GM23338 (cell line): Measurements from ENCODE around the gene FBXW8. TPM values are rescaled to one million over a fixed set of nuclear protein-coding genes. Genes with fewer than 3 reads are reported as not detected.

Source experiments
- ATAC-seq: fragments of 200-7000 bp; cut with Tn5 transposase; 3 replicates; pipeline ENCODE4 v1.9.1; 2020
- DNase-seq: peaks from one replicate; pipeline ENCODE4 v3.0.0-alpha.2; 2015; ENCODE audit warnings: low spot score
- H2AFZ ChIP-seq: fragments of 200-600 bp; sonication (generic); 2 replicates; pipeline ENCODE4 v1.8.0; 2016; ENCODE audit warnings: antibody characterized with exemption, mild to moderate bottlenecking, moderate library complexity
- H3F3A ChIP-seq: fragments of 200-600 bp; sonication (generic); replicated peaks from 2 replicates; pipeline ENCODE4 v1.8.0; 2017; ENCODE audit warnings: antibody characterized with exemption, mixed run types, low read depth
- H3K27ac ChIP-seq: fragments of 200-600 bp; sonication (generic); 2 replicates; pipeline ENCODE4 v1.6.1; 2016; ENCODE audit warnings: low read depth
- H3K27me3 ChIP-seq: fragments of 200-600 bp; sonication (generic); 2 replicates; pipeline ENCODE4 v1.8.0; 2016; ENCODE audit warnings: mild to moderate bottlenecking, mixed run types, moderate library complexity; ENCODE audit not compliant: insufficient read depth
- H3K36me3 ChIP-seq: fragments of 200-600 bp; sonication (generic); 2 replicates; pipeline ENCODE4 v1.8.0; 2016; ENCODE audit warnings: mild to moderate bottlenecking; ENCODE audit not compliant: insufficient read depth
- H3K4me1 ChIP-seq: fragments of 200-600 bp; sonication (generic); 2 replicates; pipeline ENCODE4 v1.8.0; 2016; ENCODE audit warnings: mild to moderate bottlenecking, moderate library complexity; ENCODE audit not compliant: insufficient read depth
- H3K4me2 ChIP-seq: fragments of 200-600 bp; sonication (generic); 2 replicates; pipeline ENCODE4 v1.7.1; 2017; ENCODE audit warnings: mixed run types
- H3K4me3 ChIP-seq: fragments of 200-600 bp; sonication (generic); 2 replicates; pipeline ENCODE4 v1.6.1; 2016; ENCODE audit warnings: mixed run types
- H3K79me2 ChIP-seq: fragments of 200-600 bp; sonication (generic); replicated peaks from 2 replicates; pipeline ENCODE4 v1.8.0; 2017; ENCODE audit warnings: mild to moderate bottlenecking; ENCODE audit not compliant: insufficient read depth
- H3K9me2 ChIP-seq: fragments of 200-600 bp; sonication (generic); 2 replicates; pipeline ENCODE4 v1.8.0; 2017; ENCODE audit not compliant: insufficient read depth
- H4K20me1 ChIP-seq: fragments of 200-600 bp; sonication (generic); replicated peaks from 2 replicates; pipeline ENCODE4 v1.8.0; 2017; ENCODE audit warnings: mild to moderate bottlenecking; ENCODE audit not compliant: insufficient read depth
- H3K27ac Mint-ChIP-seq: 2 replicates; pipeline ENCODE4 v1.8.0; 2020; ENCODE audit warnings: inconsistent platforms, mild to moderate bottlenecking, moderate library complexity, mixed read lengths
- H3K27me3 Mint-ChIP-seq: 3 replicates; pipeline ENCODE4 v1.8.0; 2022; ENCODE audit warnings: low read depth, mild to moderate bottlenecking, moderate library complexity, mixed read lengths, inconsistent platforms; ENCODE audit not compliant: insufficient read depth, poor library complexity
- H3K36me3 Mint-ChIP-seq: 3 replicates; pipeline ENCODE4 v1.8.0; 2021; ENCODE audit warnings: low read depth, mild to moderate bottlenecking, inconsistent platforms, moderate library complexity, mixed read lengths
- H3K4me1 Mint-ChIP-seq: 3 replicates; pipeline ENCODE4 v1.8.0; 2020; ENCODE audit warnings: mild to moderate bottlenecking, inconsistent platforms, mixed read lengths
- H3K4me3 Mint-ChIP-seq: 3 replicates; pipeline ENCODE4 v1.8.0; 2021; ENCODE audit warnings: moderate library complexity, mild to moderate bottlenecking, inconsistent platforms, mixed read lengths
- H3K9me3 Mint-ChIP-seq: 3 replicates; pipeline ENCODE4 v1.8.0; 2020; ENCODE audit warnings: moderate library complexity, mild to moderate bottlenecking, inconsistent platforms, mixed read lengths
- JUNB ChIP-seq: IDR thresholded peaks from one replicate; pipeline ENCODE4 v1.6.1; 2016; ENCODE audit warnings: antibody characterized with exemption; ENCODE audit not compliant: unreplicated experiment
- POLR2AphosphoS5 ChIP-seq: IDR thresholded peaks from 2 replicates; pipeline ENCODE4 v1.6.1; 2016; ENCODE audit warnings: antibody characterized with exemption, low read depth
- ZNF331 ChIP-seq: fragments of 250-450 bp; sonication (Bioruptor Pico); IDR thresholded peaks from 2 replicates; pipeline ENCODE4 v1.5.0; 2020; ENCODE audit warnings: low read depth, mild to moderate bottlenecking, moderate library complexity
- polyA plus RNA-seq: library from polyadenylated mRNA; unstranded; fragments of >200 nt; fragmentation: Nextera tagmentation; extraction: Ambion mirVana; gene quantifications from 2 replicates; pipeline ENCODE4 v1.2.1, GENCODE V29; 2016
- total RNA-seq: library from RNA; depleted of rRNA; stranded (reverse); fragments of >200 nt; shearing (Covaris generic); gene quantifications from 2 replicates; pipeline ENCODE4 v1.2.3, GENCODE V29; 2014
- TF ChIP-seq, protein P1 (sequence below): fragments of 250-450 bp; sonication (Bioruptor Pico); IDR thresholded peaks from 2 replicates; pipeline ENCODE4 v1.5.0; 2020; ENCODE audit warnings: mild to moderate bottlenecking, moderate library complexity

The FBXW8 gene
- total and polyA plus RNA-seq, 2 experiments from 2014 or later: 4.6 to 13.9 TPM

DNA sequence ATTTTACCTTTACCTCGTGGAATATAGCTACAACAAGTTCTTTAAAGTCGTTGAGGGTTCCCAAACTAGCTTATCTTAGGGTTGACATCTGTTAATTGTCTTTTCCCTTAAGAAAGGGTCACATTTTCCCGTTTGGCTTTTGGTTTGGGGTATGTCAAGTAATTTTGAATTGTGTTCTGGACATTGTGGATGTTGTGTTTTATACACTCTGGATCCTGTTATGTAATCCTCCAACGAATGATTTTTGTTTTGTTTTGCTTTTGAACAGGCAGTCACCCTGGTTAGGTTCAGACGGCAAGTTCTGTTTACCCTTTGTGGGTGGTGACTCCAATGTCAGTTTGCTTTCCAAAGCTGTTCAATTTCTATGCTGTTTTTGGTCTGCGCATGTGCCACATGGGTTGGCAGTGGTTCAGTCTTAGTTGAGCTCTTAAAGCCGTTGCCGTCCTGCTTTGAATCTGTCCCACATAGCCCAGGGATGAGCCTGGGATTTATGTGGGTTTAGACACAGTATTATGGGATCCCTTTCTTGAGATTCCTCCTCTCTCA lies 103.7 kb downstream of the FBXW8 start:
- no peak for DNase-seq
- peaks cover 39% of the 10 kb centered on the region for H3K36me3 Mint-ChIP-seq

More for the DNA sequence above, 103.7 kb downstream of the FBXW8 start:
- no peaks in the 10 kb centered on the region for H3F3A ChIP-seq
- H3K9me3 Mint-ChIP-seq: no peaks in the 10 kb centered on the region
- H2AFZ ChIP-seq: no peak overlapping the region
- no peak for ATAC-seq
- TF ChIP-seq JUNB: no peak
- no peak for TF ChIP-seq POLR2AphosphoS5
- no peak for TF ChIP-seq ZNF331
- TF ChIP-seq, protein P1, sequence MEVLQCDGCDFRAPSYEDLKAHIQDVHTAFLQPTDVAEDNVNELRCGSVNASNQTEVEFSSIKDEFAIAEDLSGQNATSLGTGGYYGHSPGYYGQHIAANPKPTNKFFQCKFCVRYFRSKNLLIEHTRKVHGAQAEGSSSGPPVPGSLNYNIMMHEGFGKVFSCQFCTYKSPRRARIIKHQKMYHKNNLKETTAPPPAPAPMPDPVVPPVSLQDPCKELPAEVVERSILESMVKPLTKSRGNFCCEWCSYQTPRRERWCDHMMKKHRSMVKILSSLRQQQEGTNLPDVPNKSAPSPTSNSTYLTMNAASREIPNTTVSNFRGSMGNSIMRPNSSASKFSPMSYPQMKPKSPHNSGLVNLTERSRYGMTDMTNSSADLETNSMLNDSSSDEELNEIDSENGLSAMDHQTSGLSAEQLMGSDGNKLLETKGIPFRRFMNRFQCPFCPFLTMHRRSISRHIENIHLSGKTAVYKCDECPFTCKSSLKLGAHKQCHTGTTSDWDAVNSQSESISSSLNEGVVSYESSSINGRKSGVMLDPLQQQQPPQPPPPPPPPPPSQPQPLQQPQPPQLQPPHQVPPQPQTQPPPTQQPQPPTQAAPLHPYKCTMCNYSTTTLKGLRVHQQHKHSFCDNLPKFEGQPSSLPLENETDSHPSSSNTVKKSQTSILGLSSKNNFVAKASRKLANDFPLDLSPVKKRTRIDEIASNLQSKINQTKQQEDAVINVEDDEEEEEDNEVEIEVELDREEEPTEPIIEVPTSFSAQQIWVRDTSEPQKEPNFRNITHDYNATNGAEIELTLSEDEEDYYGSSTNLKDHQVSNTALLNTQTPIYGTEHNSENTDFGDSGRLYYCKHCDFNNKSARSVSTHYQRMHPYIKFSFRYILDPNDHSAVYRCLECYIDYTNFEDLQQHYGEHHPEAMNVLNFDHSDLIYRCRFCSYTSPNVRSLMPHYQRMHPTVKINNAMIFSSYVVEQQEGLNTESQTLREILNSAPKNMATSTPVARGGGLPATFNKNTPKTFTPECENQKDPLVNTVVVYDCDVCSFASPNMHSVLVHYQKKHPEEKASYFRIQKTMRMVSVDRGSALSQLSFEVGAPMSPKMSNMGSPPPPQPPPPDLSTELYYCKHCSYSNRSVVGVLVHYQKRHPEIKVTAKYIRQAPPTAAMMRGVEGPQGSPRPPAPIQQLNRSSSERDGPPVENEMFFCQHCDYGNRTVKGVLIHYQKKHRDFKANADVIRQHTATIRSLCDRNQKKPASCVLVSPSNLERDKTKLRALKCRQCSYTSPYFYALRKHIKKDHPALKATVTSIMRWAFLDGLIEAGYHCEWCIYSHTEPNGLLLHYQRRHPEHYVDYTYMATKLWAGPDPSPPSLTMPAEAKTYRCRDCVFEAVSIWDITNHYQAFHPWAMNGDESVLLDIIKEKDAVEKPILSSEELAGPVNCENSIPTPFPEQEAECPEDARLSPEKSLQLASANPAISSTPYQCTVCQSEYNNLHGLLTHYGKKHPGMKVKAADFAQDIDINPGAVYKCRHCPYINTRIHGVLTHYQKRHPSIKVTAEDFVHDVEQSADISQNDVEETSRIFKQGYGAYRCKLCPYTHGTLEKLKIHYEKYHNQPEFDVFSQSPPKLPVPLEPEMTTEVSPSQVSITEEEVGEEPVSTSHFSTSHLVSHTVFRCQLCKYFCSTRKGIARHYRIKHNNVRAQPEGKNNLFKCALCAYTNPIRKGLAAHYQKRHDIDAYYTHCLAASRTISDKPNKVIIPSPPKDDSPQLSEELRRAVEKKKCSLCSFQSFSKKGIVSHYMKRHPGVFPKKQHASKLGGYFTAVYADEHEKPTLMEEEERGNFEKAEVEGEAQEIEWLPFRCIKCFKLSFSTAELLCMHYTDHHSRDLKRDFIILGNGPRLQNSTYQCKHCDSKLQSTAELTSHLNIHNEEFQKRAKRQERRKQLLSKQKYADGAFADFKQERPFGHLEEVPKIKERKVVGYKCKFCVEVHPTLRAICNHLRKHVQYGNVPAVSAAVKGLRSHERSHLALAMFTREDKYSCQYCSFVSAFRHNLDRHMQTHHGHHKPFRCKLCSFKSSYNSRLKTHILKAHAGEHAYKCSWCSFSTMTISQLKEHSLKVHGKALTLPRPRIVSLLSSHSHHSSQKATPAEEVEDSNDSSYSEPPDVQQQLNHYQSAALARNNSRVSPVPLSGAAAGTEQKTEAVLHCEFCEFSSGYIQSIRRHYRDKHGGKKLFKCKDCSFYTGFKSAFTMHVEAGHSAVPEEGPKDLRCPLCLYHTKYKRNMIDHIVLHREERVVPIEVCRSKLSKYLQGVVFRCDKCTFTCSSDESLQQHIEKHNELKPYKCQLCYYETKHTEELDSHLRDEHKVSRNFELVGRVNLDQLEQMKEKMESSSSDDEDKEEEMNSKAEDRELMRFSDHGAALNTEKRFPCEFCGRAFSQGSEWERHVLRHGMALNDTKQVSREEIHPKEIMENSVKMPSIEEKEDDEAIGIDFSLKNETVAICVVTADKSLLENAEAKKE (CRISPR knock-in tag): no peak
- no peaks in the 10 kb centered on the region for H3K36me3 ChIP-seq
- H3K27me3 ChIP-seq: no peaks in the 10 kb centered on the region
- H4K20me1 ChIP-seq: no peaks in the 10 kb centered on the region; the same call in 1 of the 2 replicates
- no peaks in the 10 kb centered on the region for H3K9me2 ChIP-seq
- H3K4me2 ChIP-seq: no peak overlapping the region
- H3K27ac ChIP-seq: no peak overlapping the region
- no peak overlapping the region for H3K4me3 Mint-ChIP-seq
- H3K27ac Mint-ChIP-seq: no peak overlapping the region
- no peak overlapping the region for H3K4me3 ChIP-seq
- peaks cover 25% of the 10 kb centered on the region for H3K4me1 ChIP-seq
- peaks cover 42% of the 10 kb centered on the region for H3K4me1 Mint-ChIP-seq
- H3K79me2 ChIP-seq: no peaks in the 10 kb centered on the region
- H3K27me3 Mint-ChIP-seq: peaks cover 2% of the 10 kb centered on the region
